ENCODE data around the gene IFIH1.

DNA sequence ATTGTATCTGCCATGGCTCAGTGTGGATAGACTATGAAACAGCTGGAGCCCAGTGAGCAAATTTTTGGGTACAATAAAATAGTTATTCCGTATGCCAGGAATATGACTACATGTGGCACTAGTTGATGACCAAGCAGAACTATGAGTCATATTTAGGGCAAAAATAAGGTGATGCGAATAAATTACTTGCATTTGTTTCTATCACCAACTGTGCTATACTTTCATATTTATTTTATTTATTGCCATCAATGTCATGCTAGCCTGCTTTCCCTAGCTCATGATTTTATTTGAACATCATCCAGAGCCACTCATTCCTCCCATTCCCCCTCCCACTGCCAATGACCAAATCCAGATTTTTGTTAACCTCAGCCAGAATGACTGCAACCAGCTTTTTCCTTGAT is 61.9 kb downstream of the IFIH1 start:
- TF ChIP-seq, protein P1, sequence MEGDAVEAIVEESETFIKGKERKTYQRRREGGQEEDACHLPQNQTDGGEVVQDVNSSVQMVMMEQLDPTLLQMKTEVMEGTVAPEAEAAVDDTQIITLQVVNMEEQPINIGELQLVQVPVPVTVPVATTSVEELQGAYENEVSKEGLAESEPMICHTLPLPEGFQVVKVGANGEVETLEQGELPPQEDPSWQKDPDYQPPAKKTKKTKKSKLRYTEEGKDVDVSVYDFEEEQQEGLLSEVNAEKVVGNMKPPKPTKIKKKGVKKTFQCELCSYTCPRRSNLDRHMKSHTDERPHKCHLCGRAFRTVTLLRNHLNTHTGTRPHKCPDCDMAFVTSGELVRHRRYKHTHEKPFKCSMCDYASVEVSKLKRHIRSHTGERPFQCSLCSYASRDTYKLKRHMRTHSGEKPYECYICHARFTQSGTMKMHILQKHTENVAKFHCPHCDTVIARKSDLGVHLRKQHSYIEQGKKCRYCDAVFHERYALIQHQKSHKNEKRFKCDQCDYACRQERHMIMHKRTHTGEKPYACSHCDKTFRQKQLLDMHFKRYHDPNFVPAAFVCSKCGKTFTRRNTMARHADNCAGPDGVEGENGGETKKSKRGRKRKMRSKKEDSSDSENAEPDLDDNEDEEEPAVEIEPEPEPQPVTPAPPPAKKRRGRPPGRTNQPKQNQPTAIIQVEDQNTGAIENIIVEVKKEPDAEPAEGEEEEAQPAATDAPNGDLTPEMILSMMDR (IDR thresholded peaks at IDR 0.05) = no peak
- TF ChIP-seq POLR2A (IDR thresholded peaks at IDR 0.05) = no peak

Data from vagina (tissue), 2 donors.